ENCODE data around the gene LACTB.

- TF ChIP-seq CTCF (IDR thresholded peaks at IDR 0.05 in 2 of 3, conservative IDR thresholded peaks at IDR 0.05 in 1 of 3; ENCODE audit: control insufficient read depth in 2 of 3, extremely low read depth in 1 of 3, insufficient read depth in 1 of 3, low read depth in 3 of 3, low read length in 3 of 3) (no peak), KDM1A (IDR thresholded peaks at IDR 0.05; ENCODE audit: borderline replicate concordance) (no peak), POLR2AphosphoS5 (IDR thresholded peaks at IDR 0.05; ENCODE audit: low read length) (no peak), BRCA1 (IDR thresholded peaks at IDR 0.05; ENCODE audit: low read depth, low read length) (no peak), POLR2A (IDR thresholded peaks at IDR 0.05; ENCODE audit: low read depth, low read length) (no peak), ATF3 (IDR thresholded peaks at IDR 0.05; ENCODE audit: borderline replicate concordance, extremely low read depth, low read depth, low read length) (no peak), FOXM1 (IDR thresholded peaks at IDR 0.05; ENCODE audit: low read depth, low read length) (no peak), MAX (IDR thresholded peaks at IDR 0.05; ENCODE audit: low read depth, low read length) (no peak)
These were observed 59.1 kb downstream of the LACTB start for GRCh38 chr15:63180746-63181145.
